Hematopoietic multipotent progenitor cell (in vitro differentiated cells): ENCODE measurements around the gene CARS1. TPM values are rescaled to one million over a fixed set of nuclear protein-coding genes. Genes with fewer than 3 reads are reported as not detected.
"Not testable (repeated sequence)": the region's sequence is repeated elsewhere in the genome, so short reads cannot be mapped to it uniquely, and the experiment has no call there.

Experiments
- DNase-seq, 3 donors: peaks; one replicate each; pipeline ENCODE4 v3.0.0-alpha.2; 2011 to 2015; ENCODE audit warnings: low read depth in 2 of 3, low spot score in 2 of 3
- total RNA-seq: library from RNA; depleted of rRNA; stranded (reverse); fragments of >200 nt; gene quantifications from one replicate; pipeline ENCODE4 v1.2.3, GENCODE V29; 2012

The CARS1 gene
- total RNA-seq, 1 donor: 16.7 TPM

DNA sequence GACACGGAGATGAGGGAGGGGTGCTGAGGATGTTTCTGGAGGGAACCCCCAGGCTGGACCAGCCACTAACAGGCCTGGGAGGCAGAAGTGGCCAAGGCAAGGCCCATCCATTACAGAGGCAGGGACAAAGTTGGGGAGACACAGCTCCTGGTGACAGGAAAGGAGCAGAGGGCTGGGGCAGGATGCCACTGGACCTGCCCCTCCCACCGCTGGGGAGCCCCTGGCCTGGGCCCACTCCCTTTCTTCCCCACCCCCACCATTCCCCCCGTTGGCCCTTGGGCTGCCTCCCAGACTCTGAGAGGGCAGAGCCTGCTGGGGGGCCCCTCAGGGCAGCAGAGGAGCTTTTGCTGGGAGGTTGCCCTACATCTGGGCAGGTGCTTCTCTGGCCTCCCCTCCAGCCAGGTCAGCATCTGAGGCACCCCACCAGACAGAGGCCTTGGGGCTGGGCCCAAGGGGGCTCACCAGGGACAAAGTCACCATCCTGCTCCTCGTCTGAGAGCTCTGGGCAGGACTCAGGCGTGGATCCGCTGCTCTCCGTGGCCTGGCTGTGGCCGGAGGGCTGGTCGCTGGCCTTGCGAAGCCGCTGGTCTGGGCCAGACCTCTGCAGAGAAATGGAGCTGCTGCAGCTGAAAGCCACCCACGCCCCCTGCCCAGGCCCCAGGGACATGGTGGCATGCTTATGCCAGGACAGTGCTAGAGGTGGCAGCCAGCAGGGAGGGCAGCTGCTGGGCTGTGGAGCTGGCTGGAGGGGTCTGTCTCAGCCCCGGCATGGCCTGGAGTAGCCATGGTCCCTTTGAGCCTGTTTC is 33.1 kb upstream of the CARS1 start:
- DNase-seq: no peak

DNA sequence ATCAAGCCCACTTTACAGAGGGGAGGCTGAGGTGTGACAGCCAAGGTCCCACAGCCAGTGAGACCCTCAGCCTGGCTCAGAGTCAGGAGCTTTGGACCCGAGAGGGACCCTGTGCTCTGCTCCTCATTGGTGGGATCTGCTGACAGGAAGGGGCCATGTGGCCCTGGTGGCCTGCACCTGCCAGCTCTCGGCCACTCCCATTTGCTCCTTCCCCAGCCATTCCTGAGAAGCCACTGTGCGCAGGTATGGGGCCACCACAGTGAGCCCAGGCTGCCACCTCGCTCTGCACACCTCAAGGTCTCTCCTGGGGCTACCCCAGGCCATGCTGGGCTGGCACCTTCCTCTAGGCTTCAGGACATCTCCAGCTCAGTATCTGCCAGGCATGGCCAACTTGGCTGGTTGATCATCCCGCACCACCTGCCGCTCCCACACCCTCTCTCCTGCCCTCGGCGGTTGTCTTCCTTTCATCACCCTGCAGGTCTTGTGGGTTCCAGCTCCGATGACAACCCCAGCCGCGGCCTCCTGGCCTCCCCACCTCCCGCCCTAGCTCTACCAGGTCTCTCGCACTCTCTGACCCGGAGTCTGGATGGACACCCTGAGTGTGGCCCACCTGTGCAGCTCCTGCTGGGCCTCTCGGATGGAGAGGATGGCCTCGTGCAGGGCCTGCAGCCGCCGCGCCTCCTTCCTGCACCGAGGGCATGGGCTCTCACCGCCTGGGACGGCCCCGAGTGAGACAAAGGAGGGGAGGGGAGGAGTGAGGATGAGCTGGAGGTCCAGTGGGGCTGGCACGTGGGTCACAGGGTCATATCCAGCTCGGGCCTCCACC is 32.2 kb upstream of the CARS1 start:
- no peak for DNase-seq

DNA sequence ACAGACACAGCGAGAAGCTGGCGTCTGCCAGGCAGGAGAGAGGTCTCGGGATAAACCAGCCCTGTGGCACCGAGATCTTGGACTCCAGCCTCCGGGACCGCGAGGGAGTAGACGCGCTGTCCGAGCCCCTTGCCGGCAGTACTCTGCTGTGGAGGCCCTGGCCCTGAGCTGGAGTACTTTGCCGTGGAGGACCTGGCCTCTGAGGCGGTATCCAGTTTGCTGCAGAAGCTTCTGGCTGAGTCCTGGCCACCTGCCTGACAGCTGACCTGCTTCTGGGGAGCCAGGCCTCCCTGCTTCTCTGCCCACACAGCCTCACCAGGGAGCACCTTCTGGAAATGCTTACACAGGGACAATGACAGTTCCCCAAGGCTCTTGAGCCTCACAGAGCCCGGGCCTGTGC is 31.6 kb upstream of the CARS1 start:
- no peak for DNase-seq

DNA sequence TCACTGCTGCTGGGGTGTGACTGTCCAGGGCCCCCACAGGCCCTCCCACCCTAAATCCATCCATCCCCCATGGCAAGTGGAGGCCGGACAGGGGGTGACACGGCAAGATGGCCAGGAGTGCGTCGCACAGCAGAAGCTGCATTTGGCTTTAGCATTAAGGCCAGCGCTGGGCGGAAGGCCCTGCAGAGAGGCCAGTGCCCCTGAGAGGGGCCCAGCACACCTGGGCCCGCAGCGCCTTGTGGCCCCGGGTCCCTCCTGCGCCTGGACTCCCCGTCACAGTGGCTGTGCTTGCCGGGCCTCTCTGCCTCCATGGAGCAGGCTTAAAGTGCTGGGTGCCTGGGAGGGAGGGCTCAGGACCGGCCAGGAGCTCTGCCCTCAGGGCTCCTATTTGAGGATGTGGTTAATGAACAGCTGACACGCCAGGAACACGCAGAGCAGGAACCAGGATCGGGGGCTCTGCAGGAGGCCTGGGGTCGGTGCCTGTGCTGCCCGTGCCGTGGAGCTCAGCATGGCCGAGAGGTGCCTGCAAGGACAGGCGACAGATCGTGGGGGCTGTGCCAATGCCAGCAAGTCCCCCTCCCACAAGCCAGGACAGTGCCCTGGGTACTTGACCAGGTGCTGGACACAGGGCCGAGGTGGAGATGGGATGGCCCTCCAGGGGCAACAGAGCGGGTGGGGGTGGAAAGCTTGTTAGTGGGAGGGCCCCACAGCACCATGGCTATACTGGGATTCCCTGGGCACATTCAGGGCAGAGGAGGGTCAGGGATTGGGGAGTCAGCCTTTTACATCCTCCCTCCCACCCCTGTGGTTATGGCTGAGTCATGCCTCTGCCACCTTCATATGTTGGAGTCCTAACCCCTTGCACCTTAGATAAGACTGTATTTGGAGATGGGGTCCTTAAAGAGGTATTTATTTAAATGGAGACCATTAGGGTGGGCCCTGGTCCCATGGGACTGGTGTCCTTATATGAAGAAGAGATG is 30.9 kb upstream of the CARS1 start:
- DNase-seq: no peak

DNA sequence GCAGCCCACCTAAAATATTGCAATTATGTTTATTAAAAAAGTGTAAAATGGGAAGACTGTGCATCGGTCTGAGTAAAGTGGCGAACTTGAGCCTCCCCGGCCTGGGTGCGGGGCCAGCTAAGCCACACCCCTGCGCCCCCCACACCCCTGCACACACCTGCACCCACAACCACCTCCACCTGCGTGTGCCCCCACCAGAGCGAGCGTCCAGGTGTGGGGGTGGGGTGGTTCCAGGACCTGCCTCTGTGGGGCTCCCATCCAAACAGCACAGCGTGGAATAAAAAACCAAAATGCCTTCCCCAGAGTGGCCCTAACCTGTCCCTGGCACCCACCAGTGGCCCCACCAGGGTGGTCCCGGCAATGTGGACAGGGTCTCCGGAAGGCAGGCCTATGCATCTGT is 30.1 kb upstream of the CARS1 start:
- DNase-seq: no peak

DNA sequence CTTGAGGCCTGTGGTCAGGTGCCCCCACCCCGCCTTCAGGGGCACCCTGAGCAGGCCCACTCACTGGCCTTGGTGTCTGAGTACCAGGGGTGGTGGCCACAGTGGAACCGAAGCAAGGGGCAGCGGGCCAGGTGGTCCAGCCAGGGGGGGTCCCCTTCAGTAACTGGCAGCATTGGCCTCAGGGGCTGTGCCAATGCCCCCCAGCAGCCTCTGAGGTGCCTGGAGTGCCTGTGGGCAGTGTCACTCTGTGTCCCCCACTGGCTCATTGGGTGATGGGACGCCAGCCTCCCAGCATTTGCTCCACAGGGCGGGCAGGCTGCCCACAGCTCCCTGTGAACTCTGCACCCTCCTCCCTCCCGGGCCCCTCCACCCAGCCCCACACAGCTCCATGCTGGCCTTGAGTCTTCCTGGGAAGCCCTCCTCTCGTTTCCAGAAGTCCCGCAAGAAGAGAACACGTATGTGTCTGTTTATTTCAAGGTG is 29.5 kb upstream of the CARS1 start:
- DNase-seq: no peak

DNA sequence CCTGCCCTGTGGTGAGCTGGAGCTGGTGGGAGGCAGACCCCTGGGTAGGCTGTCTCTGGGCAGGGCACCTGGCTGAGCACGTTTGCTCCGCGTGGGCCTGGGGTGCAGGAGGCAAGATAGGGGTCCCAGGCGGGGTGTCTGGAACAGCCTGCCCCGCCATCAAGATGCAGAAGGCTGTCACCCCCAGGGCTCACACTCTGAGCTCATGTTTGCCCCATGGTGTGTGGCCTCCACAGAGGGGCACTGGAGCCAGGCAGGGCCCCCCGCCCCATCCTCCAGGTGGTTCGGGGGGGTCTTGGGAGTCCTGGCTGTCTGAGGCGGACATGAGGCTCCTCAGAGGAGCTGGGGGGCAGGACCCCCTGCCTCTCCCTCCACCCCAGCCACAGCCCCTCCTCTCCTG is 28.9 kb upstream of the CARS1 start:
- no peak for DNase-seq

DNA sequence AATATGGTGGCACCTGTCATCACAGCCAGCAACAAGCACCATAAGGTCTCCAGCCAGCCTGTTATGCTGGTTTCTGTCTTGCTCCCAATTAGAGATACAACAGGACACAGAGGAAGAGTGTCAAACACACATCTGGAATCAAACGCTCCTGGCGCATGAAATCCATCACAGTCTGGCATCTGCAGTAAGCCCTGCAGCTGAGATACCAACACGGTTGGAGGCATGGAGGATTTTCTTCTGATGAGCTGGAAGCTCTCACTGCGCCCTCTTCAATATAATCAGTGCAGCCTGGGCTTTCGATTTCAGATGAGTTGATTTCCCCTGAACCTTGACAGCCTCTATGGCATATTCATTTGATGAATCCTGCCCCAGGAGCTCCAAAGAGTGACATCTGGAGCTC is 27.8 kb upstream of the CARS1 start:
- DNase-seq: no peak

DNA sequence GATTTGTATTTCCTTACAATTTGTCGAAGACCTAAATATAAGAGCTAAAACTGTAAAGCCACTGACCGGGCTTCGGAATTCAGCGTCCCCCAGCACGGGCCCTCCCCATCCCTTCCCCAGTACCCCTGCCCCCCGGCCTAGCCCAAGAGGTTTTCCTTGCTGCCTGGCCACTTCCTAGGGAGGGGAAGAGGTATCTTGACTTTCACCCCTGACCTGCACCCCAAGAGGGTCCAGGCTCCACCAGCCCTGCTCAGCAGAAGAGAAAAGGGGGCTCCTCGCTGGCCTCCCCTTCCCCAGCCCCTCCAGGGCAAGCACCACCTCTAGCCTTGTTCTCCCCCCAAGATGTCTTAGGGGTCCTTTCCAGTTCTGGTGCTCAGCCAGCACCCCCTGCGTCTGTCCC is 26.1 kb upstream of the CARS1 start:
- no peak for DNase-seq

DNA sequence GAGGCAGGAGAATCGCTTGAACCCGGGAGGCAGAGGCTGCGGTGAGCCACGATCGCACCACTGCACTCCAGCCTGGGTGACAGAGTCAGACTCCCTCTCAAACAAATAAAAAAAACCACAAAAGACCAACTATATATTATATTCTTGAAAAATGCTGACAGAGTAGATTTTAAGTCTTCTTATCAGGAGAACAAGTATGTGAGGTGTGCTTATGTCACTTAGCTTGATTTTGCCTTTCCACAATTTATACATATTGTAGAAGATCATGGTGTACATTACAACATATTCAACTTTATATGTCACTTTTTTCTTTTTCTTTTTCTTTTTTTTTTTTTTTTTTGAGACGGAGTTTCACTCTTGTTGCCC is 24.1 kb upstream of the CARS1 start:
- DNase-seq: no peak

DNA sequence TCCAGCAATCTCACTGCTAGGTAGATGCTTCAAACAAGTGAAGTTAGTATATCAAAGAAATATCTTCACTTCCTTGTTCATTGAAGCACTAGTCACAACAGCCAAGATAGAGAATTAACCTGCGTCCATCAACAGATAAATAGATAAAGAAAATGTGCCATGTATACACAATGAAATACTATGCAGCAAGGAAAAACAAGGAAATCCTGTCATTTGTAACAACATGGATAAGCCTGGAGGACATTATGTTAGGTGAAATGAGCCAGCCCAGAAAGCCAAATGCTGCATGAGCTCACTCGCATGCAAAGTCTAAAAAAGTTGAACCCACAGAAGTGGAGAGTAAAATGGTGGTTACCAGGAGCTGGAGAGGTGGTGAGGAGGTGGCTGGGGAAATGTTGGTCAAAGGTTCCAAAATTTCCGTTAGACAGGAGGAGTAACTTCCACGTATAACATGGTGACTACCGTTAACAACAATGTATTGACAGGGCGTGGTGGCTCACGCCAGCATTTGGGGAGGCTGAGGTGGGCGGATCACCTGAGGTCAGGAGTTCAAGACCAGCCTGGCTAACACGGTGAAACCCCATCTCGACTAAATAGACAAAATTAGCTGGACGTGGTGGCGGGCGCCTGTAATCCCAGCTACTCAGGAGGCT is 23.6 kb upstream of the CARS1 start:
- DNase-seq: no peak

DNA sequence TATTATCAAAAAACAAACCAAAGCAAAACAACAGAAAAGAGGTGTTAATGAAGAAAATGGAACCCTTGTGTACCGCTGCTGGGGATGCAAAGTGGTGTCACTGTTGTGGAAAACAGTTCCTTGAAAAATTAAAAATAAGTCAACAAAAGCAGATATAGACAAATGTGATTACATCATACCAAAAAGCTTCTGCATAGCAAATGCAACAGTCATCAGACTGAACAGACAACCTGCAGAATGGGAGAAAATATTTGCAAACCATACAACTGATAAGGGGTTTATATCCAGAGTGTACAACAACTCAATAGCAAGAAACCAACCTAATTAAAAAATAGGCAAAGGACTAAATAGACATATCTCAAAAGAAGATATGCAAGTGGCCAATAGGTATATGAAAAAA is 22.9 kb upstream of the CARS1 start:
- DNase-seq: no peak

DNA sequence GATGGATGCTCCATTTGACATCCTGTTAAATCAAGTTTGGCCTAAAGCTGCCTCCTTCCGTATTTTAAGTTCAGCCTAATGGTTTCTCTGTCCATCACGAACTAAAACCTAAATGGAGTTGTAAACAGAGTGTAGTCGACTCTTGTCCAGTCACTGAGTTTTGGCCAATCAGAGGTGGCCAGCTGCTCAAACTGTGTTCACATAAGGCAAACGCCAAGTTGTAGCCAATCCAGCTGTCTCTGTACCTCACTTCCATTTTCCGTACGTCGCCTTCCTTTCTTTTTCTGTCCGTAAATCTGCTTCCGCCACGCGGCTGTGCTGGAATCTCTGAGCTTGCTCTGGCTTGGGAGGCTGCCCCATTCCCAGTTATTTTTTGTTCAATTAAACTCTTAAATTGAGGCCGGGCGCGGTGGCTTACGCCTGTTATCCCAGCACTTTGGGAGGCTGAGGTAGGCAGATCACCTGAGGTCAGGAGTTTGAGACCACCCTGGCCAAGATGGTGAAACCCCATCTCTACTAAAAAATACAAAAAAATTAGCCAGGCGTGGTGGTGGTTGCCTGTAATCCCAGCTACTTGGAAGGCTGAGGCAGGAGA is 20.7 kb upstream of the CARS1 start:
- no peak for DNase-seq

DNA sequence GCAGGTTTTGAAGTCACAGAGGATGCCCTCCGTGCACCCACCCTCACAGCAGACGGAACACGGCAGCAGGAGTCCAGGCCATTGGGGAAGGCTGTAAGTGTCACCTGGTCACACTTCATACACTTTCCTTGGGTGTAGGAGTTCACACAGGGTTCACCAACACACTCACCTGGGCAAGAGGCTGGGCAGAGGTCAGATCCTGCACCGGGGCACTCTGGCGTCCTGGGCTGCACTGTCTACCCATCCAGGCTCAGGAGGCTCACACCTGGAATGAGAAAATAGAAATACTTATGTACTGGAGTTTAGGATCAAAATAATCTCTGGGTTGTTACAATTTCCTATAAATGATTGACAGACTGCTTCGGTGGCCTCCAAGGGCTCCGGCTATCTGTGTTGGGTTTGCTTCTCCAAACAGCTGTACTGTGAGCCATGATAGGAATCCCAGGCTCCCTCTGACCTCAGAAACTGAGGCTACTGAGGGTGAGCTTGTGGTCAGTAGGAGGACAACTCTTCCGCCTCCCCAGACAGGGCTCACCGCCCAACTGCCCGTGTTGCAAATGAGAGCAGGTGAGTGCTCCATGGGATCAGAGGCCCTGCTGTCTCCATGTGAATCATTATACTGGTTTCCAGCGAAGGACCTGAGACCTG is 20.1 kb upstream of the CARS1 start:
- no peak for DNase-seq

DNA sequence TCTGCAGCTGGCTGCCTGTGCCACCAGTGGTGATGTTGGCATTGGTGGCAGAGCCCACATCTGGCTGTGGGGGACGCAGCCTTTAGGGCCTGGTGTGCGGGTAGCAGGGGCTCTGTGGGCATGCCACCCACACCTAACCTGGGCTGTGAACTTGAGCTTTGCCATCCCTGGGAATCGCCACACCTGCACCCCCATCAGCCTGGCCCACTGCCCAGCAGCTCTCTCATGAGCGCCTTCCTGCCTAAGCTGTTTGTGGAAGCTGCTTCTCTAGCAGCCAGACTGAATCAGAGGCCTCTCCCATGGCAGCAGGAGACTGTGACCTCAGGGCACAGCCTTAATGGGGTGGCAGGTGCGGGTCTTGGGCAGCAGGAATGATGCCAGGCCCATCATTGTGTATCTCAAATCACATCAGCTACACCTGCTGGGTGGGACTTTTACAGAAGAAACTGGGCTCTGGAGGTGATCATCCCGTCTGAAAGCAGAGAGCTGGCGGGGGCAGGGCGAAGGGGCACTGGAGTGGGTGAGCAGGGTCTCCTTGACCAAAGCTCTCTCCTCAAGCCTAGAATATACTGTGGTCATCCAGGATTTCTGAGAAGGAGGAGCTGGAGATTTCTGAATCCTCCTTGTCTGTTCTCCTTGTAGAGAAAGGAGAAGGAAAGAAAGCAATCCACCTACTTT is 17.8 kb upstream of the CARS1 start:
- no peak for DNase-seq

DNA sequence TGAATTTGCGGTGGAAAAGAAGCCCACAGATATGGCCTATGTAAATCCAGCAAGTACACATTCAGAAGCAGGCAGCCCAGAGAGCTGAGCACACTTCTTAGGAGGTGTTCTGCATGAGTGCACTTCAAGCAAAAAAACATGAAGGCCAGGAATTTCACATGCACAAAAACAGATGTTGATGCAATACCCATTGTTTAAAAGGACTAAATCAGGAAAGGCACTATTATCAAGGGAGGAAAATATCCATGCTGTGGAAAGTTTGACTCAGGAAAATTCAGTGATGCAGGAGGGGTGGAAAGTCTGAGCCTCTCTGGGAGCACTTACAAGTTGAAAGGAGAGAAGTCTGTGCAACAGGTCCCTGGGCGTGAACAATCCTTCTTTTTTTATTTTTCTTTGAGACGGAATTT is 15.8 kb upstream of the CARS1 start:
- no peak for DNase-seq

DNA sequence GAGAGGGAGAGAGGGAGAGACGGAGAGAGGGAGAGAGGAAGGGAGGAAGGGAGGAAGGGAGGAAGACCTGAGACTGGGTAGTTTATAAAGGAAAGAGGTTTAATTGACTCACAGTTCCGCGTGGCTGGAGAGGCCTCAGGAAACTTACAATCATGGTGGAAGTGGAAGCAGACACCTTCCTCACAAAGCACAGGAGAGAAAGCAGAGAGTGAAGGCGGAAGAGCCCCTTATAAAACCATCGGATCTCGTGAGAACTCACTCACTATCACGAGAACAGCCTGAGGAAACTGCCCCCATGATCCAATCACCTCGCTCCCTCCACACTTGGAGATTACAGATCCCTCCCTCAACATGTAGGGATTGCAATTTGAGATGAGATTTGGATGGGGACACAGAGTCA is 12.2 kb upstream of the CARS1 start:
- DNase-seq: no peak

DNA sequence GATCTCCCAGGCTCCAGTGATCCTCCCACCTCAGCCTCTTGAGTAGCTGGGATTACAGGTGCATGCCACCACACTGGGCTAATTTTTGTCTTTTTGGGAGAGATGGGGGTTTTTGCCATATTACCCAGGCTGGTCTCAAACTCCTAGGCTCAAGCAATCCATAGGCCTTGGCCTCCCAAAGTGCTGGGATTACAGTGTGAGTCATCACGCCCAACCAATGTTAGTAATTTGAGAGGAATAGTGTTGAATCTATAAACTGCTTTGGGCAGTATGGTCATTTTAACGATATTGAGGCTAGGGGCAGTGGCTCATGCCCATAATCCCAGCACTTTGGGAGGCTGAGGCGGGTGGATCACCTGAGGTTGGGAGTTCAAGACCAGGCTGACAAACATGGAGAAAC is 9.1 kb upstream of the CARS1 start:
- DNase-seq: not testable (repeated sequence)

DNA sequence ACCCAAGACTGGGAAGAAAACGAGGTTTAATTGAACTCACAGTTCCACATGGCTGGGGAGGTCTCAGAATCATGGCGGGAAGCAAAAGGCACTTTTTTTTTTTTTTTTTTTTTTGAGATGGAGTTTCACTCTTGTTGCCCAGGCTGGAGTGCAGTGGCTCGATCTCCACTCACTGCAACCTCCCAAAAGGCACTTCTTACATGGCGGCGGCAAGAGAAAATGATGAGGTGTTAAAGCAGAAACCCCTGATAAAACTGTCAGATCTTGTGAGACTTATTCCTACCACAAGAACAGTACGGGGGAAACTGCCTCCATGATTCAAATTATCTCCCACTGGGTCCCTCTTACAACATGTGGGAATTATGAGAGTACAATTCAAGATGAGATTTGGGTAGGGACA is 7.5 kb upstream of the CARS1 start:
- DNase-seq: not testable (repeated sequence)
